Activated CD4-positive, alpha-beta T cell treated with anti-CD3 and anti-CD28 coated beads, Interleukin-2, Interleukin-6, amounts not matched to agents 100 ng/mL and 50 ng/mL, durations not matched to agents 16 hours and 8 hours (primary cell): ENCODE data around the gene RASA2.
A peak's percentile ranks its signal among the peaks of the same experiment; 100 is the strongest.
"Not testable (repeated sequence)": the region's sequence is repeated elsewhere in the genome, so short reads cannot be mapped to it uniquely, and the experiment has no call there.

Experiments used
- DNase-seq: peaks from one replicate; pipeline ENCODE4 v3.0.0-alpha.2; 2020

The RASA2 gene

DNA sequence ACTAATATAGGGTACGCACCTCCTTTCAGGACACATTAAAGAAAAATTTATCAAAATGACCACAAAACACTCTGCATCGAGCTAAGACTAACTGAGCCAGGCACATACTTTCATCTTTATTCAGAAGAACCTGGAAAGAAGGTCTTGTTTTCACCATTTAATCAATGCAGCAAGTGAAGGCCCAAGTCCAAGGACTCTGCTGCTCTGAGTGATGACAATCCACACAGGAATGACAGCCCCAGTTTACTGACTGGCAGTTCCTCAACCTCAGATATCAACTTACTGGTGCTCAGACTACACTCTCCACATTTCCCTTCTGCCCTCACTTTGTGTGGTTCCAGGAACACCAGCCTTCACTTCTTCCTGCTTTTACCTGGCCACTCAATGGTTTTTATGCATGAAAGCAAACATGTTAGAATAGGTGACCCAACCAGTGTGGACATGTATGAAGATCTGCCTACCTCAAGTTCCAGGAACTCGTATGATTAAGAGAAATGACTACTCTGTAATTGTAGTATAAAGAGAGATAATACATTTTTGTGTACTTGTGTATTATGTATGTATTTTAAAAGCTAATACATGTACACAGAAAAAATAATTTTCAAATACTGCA lies 29.1 kb upstream of the RASA2 start:
- no peak for DNase-seq

DNA sequence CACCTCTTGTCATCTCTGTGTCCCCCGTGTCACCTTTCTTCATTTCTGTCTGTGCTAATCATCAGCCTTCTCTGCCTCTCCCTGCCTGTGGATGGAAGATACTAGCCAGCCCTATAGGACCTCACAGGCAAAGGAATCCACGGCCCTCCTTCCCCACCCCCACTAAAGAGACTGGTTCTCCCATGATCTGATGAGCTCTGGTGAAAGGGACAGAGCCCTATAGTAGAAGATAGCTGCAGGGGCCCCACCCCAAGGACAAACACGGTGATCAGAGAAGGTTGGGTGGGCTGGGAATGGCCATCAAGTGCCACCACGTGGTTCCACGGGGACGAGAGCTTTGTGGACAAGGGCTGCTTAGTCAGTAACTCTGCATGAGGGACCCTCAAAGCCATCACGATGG lies 27.8 kb upstream of the RASA2 start:
- DNase-seq: no peak

DNA sequence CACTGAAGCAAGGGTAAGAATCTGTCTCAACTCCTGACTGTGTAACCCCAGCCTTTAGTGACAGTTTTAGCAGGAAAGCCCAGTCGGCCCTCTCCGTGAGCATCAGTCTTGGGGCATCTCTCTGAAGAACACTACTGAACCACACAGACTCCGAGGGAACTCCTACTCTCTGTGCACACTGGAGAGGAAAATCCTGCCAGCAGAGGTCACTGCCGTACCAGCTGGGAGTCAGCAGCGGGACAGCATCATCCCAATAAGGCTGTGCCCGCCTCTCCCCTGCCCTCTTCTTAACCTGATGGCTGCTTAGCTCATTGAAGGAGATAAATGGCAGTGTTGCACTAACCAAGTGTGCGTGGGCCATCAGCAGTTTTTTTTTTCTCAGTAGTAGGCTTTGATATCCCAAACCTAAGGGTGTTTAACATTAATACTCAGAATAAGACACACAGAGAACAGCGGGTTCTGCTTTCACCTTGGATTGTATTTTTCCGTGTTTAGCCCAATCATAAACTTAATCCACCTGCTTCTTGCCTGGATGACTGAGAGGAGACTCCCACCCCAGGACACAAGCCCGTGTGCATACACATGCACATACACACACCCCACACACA lies 26.6 kb upstream of the RASA2 start:
- DNase-seq: peak; percentile 93

DNA sequence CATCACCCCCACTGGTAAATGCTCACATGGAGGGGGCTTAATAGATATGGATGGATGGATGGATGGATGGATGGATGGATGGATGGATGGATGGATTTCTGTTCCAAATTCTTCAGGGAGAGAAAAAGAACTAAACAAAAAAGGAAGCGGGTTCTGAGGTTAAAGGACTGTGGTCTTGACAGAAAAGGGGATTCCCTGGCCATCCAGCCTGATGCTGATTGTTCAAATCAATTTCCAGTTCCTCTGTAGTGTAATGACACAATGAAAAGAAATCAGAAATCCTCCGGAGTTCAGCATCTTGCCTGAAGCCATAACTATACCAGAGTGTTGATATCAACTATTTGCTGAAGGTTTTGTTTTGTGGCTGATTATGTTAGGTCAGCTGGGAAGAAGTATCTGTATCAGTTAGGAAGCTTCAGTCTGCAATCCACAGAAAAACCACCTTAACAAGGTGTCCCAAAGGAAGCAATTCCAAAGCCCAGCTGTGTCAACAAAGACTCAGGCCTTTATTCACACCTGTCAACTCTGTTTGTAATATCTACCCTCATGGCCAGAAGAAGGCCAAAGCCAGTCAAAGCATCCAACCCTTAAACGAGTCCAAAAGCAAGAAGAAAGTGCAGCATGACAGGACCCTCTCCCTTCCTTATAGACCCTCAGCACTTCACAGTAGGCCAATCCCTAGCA lies 24.5 kb upstream of the RASA2 start:
- DNase-seq: peak; percentile 14

DNA sequence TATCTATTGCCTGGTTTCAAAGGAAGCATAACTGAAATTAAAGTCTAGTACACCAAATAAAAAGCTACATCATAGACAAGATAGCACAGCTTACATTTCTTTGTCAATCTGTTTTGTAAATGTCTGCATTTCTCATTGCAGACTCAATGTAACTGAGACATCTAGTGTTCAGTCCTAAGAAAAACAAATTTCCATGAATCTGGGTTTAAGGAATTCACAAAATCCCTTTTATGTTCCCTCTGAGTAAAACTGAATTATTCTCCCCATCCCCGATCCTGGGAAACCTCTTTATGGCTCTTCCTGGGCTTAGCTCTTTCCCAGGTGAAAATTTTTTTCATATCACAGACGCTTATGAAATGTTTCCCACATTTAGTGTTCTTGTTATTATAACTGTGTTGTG lies 21.6 kb upstream of the RASA2 start:
- no peak for DNase-seq

DNA sequence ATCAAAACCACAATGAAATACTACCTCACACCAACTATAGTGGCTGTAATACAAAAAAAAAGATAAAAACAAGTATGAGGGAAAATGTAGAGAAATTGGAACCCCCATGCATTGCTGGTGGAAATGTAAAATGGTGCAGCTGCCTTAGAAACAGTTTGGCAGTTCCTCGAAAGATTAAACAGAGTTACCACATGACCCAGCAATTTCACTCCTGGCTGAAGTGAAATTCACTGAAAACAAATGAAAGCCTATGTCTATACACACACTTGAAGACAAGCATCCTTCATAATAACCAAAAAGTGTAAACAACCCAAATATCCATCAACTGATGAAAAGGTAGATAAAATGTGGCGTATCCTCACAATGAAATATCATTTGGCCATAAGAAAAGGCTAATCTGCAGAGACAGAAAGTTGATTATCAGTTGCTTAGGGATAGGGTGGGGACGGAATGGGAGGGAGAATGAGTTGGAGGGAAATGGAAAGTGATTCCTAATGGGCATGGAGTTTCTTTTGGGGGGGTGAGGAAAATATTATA lies 20.1 kb upstream of the RASA2 start:
- no peak for DNase-seq

DNA sequence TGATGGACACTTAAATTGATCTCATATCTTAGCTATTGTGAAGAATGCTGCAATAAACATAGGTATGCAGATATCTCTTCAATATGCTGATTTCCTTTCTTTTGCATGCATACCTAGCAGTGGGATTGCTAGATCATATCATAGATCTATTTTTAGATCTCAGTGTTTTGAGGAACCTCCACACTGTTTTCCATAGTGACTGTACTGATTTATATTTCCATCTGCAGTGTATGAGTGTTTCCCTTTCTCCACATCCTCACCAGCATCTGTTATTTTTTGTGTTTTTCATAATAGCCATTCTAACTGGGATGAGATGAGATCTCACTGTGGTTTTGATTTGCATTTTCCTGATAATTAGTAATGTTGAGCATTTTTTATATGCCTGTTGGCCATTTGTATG lies 17.1 kb upstream of the RASA2 start:
- DNase-seq: no peak

DNA sequence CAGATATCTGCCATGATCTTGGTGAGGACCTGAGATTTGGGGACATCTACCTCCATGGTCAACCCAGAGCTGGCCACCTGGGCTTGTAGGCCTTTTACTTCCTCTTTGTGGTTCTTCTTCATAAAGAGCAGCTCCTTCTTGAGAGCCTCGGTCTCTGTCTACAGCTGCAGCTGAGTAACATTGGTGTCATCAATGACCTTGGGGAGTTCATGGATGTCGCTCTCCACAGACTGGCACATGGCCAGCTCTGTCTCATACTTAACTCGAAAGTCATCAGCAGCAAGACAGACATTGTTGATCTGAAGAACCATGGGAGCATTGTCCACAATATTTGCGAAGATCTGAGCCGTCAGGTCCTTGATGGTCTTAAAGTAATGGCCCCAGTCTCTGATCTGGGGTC lies 15.7 kb upstream of the RASA2 start:
- no peak for DNase-seq

DNA sequence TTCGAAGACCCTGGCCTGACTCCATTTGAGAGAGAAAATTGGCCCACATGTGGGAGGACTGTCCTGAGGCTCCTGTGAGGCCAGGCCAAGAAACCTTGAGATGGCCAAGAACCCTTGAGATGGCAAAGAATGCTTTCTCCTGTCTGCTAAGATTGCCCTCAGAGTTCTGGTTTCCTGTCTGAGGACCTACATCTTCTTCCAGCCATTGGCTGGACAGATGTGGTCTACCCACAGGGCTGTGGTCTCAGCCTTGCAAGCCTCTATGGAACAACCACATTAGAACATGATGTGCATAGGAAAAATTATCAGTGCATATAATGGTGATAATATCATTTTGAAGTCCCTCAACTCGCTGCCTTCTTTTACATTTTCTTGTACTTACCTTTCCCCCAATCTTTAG lies 10.8 kb upstream of the RASA2 start:
- DNase-seq: peak; percentile 56

DNA sequence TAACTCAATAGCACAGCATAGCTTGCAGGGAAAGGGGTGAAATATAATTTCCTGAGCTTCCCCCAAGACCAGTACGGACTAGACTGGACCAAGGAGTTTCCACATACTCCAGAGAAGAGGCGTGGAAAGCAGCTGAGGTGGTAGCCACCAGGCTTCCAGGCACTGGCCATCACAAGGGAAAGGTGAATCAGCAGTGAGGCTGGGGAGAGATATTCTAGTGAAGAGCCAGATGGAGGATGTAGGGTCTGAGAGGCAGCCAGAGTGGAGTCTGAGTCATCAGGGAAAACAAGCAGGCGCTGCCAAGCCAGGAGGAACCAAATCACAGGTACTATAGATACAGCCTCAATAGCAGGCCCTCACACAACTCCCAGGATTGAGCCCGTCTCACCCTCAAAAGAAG lies 9.6 kb upstream of the RASA2 start:
- DNase-seq: no peak

DNA sequence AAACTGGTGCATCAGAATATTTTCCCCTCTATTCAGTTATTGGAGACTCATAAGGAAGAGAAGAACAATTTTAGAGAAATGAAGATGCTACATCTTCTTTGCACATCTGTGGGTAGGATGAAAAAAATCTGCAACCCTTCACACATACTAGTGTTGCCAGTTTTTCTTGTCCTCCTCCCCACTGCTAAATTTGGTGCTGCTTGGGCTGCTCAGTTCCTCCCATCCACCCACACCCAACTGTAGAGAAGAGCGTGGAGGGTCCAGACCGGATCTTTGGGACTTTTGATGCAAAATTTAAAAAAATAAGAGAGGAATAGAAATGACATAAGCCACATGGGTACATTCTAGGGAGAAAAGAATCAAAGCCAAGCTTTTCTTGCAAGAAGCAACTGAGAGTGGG lies 8.7 kb upstream of the RASA2 start:
- DNase-seq: no peak

DNA sequence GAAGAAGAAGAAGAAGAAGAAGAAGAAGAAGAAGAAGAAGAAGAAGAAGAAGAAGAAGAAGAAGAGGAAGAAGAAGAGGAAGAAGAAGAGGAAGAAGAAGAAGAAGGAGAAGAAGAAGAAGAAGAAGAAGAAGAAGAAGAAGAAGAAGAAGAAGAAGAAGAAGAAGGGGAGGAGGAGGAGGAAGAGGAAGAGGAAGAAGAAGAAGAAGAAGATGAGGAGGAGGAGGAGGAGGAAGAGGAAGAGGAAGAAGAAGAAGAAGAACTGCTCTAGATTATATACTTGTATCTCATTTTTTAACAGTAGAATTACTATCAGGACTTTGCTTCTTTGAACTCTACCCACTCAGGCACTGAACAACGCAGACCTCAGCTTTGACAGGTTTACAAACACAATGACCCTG lies 8.0 kb upstream of the RASA2 start:
- DNase-seq: not testable (repeated sequence)

DNA sequence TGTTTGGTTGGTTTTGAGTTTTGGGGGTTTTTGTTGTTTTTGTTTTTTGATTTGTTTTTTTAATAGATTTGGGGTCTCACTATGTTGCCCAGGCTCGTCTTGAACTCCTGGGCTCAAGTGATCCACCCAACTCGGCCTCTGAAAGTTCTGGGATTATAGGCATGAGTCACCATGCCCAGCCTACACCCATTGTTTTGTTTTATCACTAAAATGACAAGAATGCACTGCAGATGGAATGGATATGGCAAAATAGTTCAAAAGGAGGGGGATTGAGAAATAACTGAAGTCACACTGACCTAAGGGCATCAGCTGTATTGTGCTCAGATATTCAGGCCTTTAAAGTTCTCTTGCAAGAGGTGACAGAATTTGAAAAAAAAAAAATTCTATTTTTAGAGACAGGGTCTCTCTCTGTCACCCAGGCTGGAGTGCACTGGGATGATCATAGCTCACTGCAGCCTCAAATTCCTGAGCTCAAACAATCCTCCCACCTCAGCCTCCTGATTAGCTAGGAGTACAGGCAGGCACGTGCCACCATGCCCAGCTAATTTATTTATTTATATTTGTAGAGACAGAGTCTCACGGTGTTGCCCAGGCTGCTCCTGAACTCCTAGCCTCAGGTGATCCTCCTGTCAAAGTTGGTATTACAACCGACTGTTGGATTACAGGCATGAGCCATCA lies 4.4 kb upstream of the RASA2 start:
- no peak for DNase-seq

DNA sequence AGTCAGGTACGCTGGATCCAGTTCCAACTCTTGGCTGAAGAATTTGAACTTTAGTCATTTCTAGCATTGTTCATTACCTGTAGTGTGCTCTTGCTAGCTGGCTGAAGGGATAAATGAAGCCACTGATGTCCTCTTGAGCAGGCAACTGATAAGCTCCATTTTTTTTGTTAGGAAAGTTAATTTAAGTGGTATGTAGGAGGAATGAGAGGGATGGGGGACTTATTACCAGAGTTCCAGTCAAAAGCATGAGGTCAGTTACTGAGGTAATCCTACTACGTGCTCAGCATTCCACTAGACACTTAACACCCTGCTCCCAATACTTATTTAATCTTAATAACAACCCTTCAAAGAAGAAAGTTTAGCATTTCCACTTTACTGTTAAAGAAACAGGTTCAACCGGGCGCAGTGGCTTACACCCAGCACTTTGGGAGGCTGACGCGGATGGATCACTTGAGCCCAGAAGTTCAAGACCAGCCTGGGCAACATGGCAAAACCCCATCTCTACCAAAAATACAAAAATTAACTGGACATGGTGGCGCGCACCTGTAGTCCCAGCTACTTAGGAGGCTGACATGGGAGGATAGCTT lies 2.0 kb upstream of the RASA2 start:
- no peak for DNase-seq

DNA sequence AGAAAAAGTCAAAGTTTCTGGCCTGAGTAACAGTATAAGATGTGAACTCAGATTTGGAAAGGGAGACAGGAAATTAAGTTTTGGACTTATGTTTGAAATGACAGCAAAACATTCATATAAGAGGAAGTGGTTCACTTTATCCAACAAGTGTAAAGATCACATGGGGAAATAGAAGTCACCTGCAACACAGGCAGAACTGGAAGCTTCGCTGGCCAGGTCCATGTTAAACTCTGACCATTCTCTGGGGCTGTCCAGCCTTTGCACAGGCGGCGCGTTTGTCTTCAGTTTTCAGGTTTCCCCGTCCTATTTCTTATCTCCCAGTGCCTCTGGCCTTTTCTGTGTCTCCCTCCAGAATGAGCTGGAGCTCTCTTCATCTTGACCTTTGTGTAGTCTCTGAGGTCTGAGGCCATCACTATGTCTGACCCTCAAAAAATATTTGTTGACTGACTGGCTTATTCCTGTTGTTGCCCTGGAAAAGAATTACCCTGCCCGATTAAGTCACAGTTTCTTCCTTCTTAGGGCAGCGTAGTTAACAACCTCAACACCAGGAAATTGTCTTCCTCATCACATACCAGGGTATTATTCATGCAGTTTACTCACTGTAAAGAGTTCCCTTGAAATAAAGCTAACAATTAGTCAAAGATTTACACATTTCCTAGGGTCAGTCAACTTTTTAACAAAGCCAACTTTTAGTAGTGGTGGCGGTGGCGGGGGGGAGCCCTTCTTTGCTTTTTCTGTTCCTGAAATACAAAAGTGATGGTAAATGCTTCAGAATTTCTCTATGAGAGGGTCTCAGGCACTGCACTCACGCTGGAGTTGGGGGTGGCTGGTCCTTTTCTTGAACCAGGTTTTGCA lies 959 bp upstream of the RASA2 start:
- DNase-seq: peak; percentile 26

DNA sequence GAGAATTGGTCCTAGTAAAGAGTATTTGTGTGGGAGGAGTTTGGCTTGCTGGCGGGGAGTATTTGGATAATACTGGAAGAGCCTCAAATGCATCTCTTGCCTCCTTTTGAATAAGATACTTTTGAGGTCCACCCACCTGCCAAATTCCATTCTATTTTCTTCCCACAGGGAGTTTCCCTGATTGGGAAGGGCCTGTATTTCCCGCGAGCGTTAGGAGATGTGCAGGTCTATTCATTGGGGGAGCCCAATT lies 406 bp upstream of the RASA2 start:
- no peak for DNase-seq

DNA sequence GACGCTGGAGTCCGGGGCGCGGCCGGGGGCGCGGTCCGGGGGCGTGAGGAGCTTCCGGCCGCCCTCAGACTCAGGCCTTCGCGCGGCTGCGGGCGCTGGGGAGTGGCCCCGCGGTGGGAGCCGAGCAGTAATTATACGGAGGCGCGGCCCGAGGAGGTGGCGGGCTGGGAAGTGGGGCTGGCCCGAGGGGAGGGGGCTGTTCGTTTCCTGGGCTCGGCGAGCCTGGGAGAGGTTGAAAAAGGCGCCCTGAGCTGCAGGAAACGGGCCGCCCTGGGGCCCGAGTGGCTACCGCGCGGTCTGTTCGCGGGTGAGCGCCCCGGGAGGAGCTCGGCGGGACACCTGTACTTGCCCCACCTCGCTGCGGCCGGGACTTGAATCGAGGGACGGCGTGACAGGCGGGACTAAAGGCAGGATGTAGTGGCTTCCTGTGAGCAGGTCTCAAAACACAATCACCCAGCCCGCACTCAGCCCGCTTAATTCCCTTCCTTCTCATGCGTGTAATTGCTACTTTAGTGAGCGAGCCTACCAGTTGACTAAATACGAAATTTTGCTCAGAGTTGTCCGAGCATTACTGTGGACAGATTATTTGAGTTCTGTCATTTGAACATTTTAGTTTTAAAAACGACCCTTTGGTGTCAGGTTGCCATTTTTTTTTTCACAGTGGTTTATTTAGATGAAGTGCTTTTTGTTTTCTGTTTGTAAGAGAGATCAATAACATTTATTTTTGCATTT lies 860 bp downstream of the RASA2 start:
- DNase-seq: peak; percentile 92

DNA sequence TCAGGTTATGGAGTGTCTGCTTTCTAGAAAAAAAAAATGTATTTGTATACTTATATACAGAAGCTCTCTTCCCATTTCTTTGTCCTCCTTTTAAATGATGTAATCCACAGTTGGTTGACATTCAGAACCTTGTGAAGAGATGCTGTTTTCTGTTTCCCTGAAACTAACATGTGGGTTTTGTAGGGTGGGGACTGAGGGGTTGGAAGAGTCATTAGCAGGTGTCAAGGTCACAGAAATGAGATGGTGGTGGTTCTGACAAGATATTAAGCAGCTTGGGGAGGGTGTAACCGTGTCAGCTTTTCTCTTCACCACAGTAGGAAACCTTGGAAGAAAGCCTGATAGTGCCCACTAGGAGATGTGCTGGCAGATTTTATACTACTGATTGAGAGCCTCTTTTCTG lies 2.4 kb downstream of the RASA2 start:
- DNase-seq: peak; percentile 72

DNA sequence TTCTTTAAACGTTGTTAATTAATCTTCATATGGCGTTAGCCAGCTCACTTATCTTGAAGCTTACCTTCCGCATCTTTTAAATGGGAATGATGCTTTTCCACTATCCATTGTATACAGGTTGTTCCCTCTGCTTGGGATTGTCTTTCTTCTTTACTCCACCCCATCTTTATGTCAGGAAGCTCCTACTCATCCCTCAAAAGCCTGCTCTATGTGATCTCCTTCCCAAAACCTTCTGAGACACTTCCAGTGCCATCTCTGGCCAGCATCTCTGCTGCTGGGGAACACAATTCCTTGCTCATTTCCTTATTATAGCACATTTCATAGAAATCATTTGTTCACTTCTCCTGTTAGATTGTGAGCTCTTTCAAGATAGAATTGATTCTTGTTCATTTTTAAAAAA lies 4.3 kb downstream of the RASA2 start:
- DNase-seq: no peak

DNA sequence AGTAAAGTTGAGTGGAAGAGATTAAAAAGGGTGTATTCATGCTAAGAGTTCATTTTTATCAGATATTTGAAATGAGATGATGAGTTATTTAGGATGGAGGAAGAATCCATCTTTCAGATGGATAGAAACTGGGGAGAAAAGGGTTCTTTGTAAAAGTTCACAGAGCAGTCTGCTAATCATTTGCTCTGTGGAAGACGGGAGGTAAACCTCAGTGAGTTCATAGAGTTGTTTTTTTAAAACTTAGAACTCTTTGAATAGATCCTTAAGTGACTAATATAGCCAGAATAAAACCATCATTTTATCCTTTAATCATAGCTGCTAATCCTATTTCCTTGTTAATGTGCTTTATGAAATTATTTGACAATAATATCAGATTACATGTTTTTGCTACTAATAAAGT lies 5.1 kb downstream of the RASA2 start:
- no peak for DNase-seq

DNA sequence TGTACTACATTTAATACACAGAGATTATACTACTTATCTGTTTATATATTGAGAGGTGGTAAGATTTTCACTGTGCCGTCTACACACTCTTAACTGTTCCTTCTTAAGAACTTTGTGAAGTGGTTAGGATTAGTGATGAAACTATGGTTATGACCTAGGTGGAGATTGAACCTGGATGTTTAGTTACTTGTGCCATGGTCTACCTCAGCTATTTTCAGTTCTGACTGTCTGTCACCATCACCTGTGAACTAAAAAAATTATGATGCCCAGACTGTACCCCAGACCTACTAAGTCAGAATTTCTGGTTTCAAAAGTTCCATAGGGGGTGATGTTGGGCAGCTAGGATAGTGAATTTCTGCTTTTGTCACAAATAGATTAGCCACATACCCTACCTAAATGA lies 6.4 kb downstream of the RASA2 start:
- peak; percentile 24 for DNase-seq

DNA sequence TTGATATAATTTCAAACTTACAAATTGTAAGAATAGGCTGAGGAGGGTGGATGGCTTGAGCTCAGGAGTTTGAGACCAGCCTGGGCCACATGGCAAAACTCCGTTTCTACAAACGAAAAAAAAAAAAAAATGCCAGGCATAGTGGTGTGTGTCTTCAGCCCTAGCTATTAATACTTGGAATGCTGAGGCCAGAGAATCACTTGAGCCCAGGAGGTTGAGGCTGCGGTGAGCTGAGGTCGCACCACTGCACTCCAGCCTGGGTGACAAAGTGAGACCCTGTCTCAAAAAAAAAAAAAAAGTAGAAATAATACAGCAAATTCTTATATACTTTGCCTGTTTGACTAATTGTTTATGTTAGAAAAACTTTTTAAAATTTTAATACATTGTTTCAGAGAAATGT lies 10.8 kb downstream of the RASA2 start:
- DNase-seq: not testable (repeated sequence)
